Neural cell (in vitro differentiated cells): ENCODE data around the gene FCHSD2. TPM values are rescaled to one million over a fixed set of nuclear protein-coding genes. Genes with fewer than 3 reads are reported as not detected.
"Not testable (repeated sequence)": the region's sequence is repeated elsewhere in the genome, so short reads cannot be mapped to it uniquely, and the experiment has no call there.

Source experiments
- H2AFZ ChIP-seq: fragments of 200-600, 300-800 bp; sonication (generic), shearing (Covaris generic); 2 replicates; pipeline ENCODE4 v1.6.0; 2014; ENCODE audit warnings: low read depth, mild to moderate bottlenecking, antibody characterized with exemption, low read length, moderate library complexity
- H3F3A ChIP-seq: fragments of 200-600 bp; shearing (Covaris generic); 2 replicates; pipeline ENCODE4 v1.6.1; 2016; ENCODE audit warnings: mild to moderate bottlenecking, moderate library complexity, mixed read lengths, antibody characterized with exemption, low read length; ENCODE audit not compliant: insufficient read depth, poor library complexity, severe bottlenecking
- H3K27ac ChIP-seq: fragments of 200-600, 300-800 bp; sonication (generic), shearing (Covaris generic); 2 replicates; pipeline ENCODE4 v1.5.1; 2014; ENCODE audit warnings: mild to moderate bottlenecking, low read length, moderate library complexity
- H3K27me3 ChIP-seq: fragments of 300-800, 200-600 bp; sonication (generic), shearing (Covaris generic); 2 replicates; pipeline ENCODE4 v1.6.0; 2014; ENCODE audit warnings: mild to moderate bottlenecking, low read depth, low read length, moderate library complexity; ENCODE audit not compliant: insufficient read depth
- H3K36me3 ChIP-seq: fragments of 300-800, 200-600 bp; sonication (generic), shearing (Covaris generic); 2 replicates; pipeline ENCODE4 v1.5.1; 2014; ENCODE audit warnings: mild to moderate bottlenecking, antibody characterized with exemption, low read length, moderate library complexity; ENCODE audit not compliant: insufficient read depth
- H3K4me2 ChIP-seq: fragments of 300-800, 200-600 bp; sonication (generic), shearing (Covaris generic); 2 replicates; pipeline ENCODE4 v1.6.0; 2014; ENCODE audit warnings: mild to moderate bottlenecking, low read length
- H3K4me3 ChIP-seq: fragments of 300-800, 200-600 bp; sonication (generic), shearing (Covaris generic); 2 replicates; pipeline ENCODE4 v1.5.1; 2014; ENCODE audit warnings: mild to moderate bottlenecking, low read length, moderate library complexity
- H3K79me2 ChIP-seq: fragments of 200-600 bp; shearing (Covaris generic); replicated peaks from 2 replicates; pipeline ENCODE4 v1.6.0; 2014; ENCODE audit warnings: mild to moderate bottlenecking, low read length, moderate library complexity; ENCODE audit not compliant: insufficient read depth
- H3K9ac ChIP-seq: fragments of 300-800, 200-600 bp; sonication (generic), shearing (Covaris generic); 2 replicates; pipeline ENCODE4 v1.6.1; 2016; ENCODE audit warnings: mild to moderate bottlenecking, low read length, mixed read lengths
- H3K9me2 ChIP-seq: fragments of 200-600 bp; shearing (Covaris generic); 2 replicates; pipeline ENCODE4 v1.6.1; 2016; ENCODE audit warnings: mild to moderate bottlenecking, low read length, mixed read lengths; ENCODE audit not compliant: insufficient read depth
- H3K9me3 ChIP-seq: fragments of 200-600, 300-800 bp; sonication (generic), shearing (Covaris generic); 2 replicates; pipeline ENCODE4 v1.6.1; 2016; ENCODE audit warnings: mild to moderate bottlenecking, mixed run types, low read length, moderate library complexity, mixed read lengths
- H4K20me1 ChIP-seq: fragments of 200-600 bp; shearing (Covaris generic); 2 replicates; pipeline ENCODE4 v1.6.1; 2016; ENCODE audit warnings: mild to moderate bottlenecking, mixed run types; ENCODE audit not compliant: insufficient read depth
- CTCF ChIP-seq: fragments of 450-650 bp; IDR thresholded peaks from 2 replicates; pipeline ENCODE4 v1.5.1; 2014; ENCODE audit warnings: antibody characterized with exemption, mild to moderate bottlenecking, moderate library complexity; ENCODE audit not compliant: poor library complexity, severe bottlenecking
- EZH2 ChIP-seq: fragments of 200-600, 300-800 bp; shearing (Covaris generic), sonication (generic); IDR thresholded peaks from 2 replicates; pipeline ENCODE4 v1.6.1; 2014; ENCODE audit warnings: antibody characterized with exemption, low read length, borderline replicate concordance, mild to moderate bottlenecking; ENCODE audit not compliant: insufficient read depth, poor library complexity, severe bottlenecking
- MXI1 ChIP-seq: fragments of 450-650 bp; conservative IDR thresholded peaks from 2 replicates; pipeline ENCODE4 v1.6.1; 2014; ENCODE audit warnings: antibody characterized with exemption, mild to moderate bottlenecking; ENCODE audit not compliant: poor library complexity, severe bottlenecking
- POLR2AphosphoS5 ChIP-seq: IDR thresholded peaks from 2 replicates; pipeline ENCODE4 v1.6.1; 2012
- REST ChIP-seq: IDR thresholded peaks from 2 replicates; pipeline ENCODE4 v1.6.1; 2012; ENCODE audit warnings: borderline replicate concordance
- SMC3 ChIP-seq: fragments of 450-650 bp; conservative IDR thresholded peaks from 2 replicates; pipeline ENCODE4 v1.6.1; 2014; ENCODE audit warnings: antibody characterized with exemption, mild to moderate bottlenecking, moderate library complexity; ENCODE audit not compliant: poor library complexity
- polyA plus RNA-seq: library from polyadenylated mRNA; depleted of rRNA; stranded (reverse); fragments of >200 nt; gene quantifications from 2 replicates; pipeline ENCODE4 v1.2.3, GENCODE V29; 2014

Gene FCHSD2
- polyA plus RNA-seq, 1 donor from 2014 or later: 40.8 TPM

GRCh38 chr11:72981080-72981479, 161.0 kb downstream of the FCHSD2 start:
- Histone ChIP-seq H3K9me3 (no peaks in the 10 kb centered on the region), H3K27me3 (no peaks in the 10 kb centered on the region), H4K20me1 (no peaks in the 10 kb centered on the region), H3K36me3 (peaks cover 5% of the 10 kb centered on the region), H3F3A (no peaks in the 10 kb centered on the region), H3K79me2 (no peaks in the 10 kb centered on the region), H2AFZ (no peak overlapping the region), H3K9me2 (no peaks in the 10 kb centered on the region), H3K4me2 (no peak overlapping the region), H3K9ac (no peak overlapping the region), H3K4me3 (no peak overlapping the region), H3K27ac (no peak overlapping the region)
- no peak for TF ChIP-seq MXI1
- TF ChIP-seq REST: no peak
- no peak for TF ChIP-seq CTCF
- TF ChIP-seq EZH2: no peak
- TF ChIP-seq POLR2AphosphoS5: no peak
- TF ChIP-seq SMC3: no peak

- not testable (repeated sequence) for H3K36me3 ChIP-seq, H3K79me2 ChIP-seq, H3K9ac ChIP-seq, H3K27me3 ChIP-seq, H3K9me3 ChIP-seq, H3K27ac ChIP-seq, H3K4me3 ChIP-seq, H4K20me1 ChIP-seq, H2AFZ ChIP-seq, H3K9me2 ChIP-seq, H3K4me2 ChIP-seq, H3F3A ChIP-seq
Measured at GRCh38 chr11:72977782-72978181, 164.3 kb downstream of the FCHSD2 start.

GRCh38 chr11:72976522-72976892, 165.6 kb downstream of the FCHSD2 start:
- H3K4me3 ChIP-seq, H3K79me2 ChIP-seq, H4K20me1 ChIP-seq, H3K9me2 ChIP-seq, H3K9me3 ChIP-seq, H3F3A ChIP-seq, H2AFZ ChIP-seq, H3K36me3 ChIP-seq, H3K27me3 ChIP-seq, H3K27ac ChIP-seq, H3K9ac ChIP-seq, H3K4me2 ChIP-seq: not testable (repeated sequence)
